Adrenal gland (tissue), 5 donors: ENCODE measurements around the gene QSOX2.

Experiments
- CTCF ChIP-seq, 6 experiments: fragments of 450-650 bp in 4 of 6; fragments of 200-600 bp in 2 of 6; sonication (generic) in 1 of 6; IDR thresholded peaks; 1 replicate in 5 of 6; 2 replicates in 1 of 6; pipeline versions ENCODE4 v1.5.1 to v1.8.0; 2016 to 2021; ENCODE audit warnings: antibody characterized with exemption in 6 of 6, mild to moderate bottlenecking in 2 of 6, moderate library complexity in 1 of 6
- POLR2A ChIP-seq, 2 donors: fragments of 450-650 bp; IDR thresholded peaks; one replicate each; pipeline ENCODE4 v1.6.1; 2017; ENCODE audit warnings: antibody characterized with exemption in 2 of 2, mild to moderate bottlenecking in 2 of 2, moderate library complexity in 1 of 2
- donor health status: DM: no; HTN: no; CAD: no.

GRCh38 chr9:136252846-136253245 lies 7.2 kb upstream of the QSOX2 start:
- no peak for TF ChIP-seq POLR2A (IDR thresholded peaks at IDR 0.05)
- no peak for TF ChIP-seq CTCF (IDR thresholded peaks at IDR 0.05)
